GM20000 (cell line): ENCODE results near the gene SLC25A22.

Source experiments
- DNase-seq: peaks from one replicate; pipeline ENCODE4 v3.0.0; 2012; ENCODE audit warnings: low spot score
- TF ChIP-seq, protein P1 (sequence below): IDR thresholded peaks from 2 replicates; pipeline ENCODE4 v1.5.1; 2012; ENCODE audit warnings: mild to moderate bottlenecking, control low read depth; ENCODE audit errors: extremely low read depth, missing control alignments

SLC25A22 gene

DNA sequence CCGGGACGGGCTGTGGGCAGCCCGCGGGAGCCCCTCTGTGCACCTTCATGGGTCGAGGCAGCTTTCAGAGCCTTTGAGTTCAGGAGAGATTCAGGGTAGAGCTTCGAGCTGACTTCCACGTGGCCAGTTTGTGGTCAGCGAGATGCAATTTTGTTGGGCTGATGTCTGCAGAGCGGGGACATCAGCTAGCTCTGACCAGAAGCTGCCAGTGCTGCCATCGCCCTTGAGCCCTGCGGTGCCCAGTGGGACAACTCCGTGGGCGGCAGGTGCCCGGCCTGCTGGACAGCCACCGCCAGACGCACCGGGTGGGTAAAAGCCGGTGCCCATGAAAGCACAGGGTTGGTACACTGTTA is 50.1 kb downstream of the SLC25A22 start:
- TF ChIP-seq, protein P1, sequence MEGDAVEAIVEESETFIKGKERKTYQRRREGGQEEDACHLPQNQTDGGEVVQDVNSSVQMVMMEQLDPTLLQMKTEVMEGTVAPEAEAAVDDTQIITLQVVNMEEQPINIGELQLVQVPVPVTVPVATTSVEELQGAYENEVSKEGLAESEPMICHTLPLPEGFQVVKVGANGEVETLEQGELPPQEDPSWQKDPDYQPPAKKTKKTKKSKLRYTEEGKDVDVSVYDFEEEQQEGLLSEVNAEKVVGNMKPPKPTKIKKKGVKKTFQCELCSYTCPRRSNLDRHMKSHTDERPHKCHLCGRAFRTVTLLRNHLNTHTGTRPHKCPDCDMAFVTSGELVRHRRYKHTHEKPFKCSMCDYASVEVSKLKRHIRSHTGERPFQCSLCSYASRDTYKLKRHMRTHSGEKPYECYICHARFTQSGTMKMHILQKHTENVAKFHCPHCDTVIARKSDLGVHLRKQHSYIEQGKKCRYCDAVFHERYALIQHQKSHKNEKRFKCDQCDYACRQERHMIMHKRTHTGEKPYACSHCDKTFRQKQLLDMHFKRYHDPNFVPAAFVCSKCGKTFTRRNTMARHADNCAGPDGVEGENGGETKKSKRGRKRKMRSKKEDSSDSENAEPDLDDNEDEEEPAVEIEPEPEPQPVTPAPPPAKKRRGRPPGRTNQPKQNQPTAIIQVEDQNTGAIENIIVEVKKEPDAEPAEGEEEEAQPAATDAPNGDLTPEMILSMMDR: no peak
- DNase-seq: peak; percentile 31

DNA sequence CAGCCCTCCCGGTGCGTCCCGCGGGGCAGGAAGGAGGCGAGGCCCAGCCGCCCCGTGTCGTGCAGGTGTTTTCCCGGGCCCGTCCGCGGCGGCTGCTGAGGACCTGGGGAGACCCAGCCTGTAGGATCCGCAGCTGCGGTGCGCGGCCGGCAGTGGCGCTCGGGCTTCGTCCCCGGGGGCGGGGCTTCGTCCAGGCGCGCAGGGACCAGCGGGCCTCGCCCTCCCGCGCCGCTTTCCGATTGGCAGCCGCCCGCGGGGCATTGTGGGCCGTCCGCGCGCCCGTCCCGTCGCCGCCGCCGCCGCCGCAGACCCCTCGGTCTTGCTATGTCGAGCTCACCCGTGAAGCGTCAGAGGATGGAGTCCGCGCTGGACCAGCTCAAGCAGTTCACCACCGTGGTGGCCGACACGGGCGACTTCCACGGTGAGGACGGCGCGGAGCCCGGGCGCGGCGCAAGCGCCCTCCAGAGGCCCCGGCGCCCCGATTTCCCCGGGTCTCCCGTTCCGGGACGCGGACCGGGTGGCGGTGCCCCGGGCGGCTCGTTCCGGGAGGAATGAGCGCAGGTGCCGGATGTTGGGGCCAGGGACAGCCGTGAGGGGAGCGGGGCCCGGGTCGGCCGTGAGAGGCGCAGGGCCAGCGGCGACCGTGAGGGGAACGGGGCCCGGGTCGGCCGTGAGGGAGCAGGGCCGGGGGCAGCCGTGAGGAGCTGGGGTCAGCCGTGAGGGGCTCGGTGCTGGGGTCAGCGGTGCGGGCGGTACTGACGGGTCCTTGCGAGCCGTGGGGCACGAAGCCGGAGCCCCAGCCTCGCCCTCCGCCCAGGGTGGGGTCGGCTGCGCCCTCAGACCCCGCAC is 50.7 kb downstream of the SLC25A22 start, which contains the start of gene TALDO1:
Gene TALDO1, plus strand, starts transcription at position 307 of the 849 bp plus-strand sequence. Its CDS starts 18 bp downstream, at position 325.
- TF ChIP-seq, protein P1: peak; percentile 3
- DNase-seq: peak; percentile 99

DNA sequence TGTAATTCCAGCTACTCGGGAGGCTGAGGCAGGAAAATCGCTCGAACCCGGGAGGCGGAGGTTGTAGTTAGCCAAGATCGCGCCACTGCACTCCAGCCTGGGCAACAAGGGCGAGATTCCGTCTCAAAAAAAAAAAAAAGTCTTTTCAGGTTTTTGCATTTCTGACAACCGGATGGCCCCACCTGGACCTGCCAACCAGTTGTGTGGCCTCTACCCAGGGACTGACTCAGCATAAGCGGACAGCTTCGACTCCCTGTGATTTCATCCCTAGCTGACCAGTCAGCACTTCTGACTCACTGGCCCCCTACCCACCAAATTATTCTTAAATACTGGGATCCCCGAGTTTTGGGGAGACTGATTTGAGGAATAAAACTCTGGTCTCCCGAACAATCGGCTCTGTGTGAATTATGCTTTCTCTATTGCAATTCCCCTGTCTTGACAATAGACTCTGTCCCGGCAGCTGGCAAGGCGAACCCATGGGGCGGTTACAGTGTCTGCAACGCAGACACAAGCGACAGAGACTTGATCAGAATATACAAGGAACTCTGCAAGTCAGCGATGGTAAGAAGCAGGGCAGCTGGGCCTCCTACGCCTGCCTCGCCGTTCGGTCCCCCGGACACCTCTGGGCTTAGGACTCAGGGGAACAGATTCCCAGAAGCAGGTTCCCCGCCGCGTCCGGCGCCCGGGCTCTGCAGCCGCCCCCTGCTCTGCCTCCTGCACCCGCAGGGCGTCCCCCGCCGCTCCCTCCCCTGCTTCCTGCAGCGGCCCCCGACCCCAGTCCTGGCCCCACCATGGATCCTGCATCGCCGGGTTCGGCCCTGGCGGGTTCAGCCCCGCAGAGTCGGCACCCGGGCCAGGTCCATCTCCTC is 51.6 kb downstream of the SLC25A22 start:
- TF ChIP-seq, protein P1: no peak
- no peak for DNase-seq

DNA sequence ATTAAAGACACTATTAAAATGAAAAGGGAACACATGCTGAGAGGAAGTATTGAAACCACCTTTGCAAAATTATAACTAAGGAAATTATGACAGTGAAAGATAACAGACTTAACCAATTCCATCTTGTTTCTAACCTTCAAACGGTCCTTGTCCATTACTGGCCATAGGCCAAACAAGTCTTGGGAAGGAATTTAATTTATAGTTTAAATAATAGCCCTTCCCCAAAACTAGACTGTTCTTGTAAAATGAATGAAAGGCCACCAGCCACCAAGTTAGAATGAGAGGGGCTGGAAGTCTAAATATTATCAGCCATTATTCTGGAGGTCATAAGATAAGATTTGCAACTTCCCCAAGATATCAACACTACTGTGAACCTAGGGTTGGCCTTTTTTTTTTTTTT is 52.7 kb downstream of the SLC25A22 start:
- DNase-seq: no peak

DNA sequence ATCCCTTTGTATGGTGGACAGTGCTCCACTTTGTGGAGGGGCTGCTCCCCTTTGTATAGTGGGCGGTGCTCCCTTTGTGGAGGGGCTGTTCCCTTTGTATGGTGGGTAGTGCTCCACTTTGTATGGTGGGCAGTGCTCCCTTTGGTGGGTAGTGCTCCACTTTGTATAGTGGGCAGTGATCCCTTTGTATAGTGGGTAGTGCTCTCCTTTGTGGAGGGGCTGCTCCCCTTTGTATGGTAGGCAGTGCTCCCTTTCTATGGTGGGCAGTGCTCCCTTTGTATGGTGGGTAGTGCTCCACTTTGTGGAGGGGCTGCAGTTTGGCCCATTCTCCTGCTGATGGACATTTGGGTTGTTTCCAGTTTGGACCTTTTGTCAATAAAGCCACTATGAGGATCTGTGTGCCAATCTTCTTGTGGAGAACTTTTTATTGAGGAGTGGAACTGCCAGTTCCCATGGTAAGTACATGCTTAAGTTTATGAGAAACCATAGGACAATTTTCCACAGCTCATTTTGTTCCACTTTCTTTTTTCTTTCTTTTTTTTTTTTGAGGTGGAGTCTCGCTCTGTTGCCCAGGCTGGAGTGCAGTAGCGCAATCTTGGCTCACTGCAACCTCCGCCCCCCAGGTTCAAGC is 55.4 kb downstream of the SLC25A22 start:
- TF ChIP-seq, protein P1: no peak
- no peak for DNase-seq

More for the DNA sequence above, 52.7 kb downstream of the SLC25A22 start:
- TF ChIP-seq, protein P1: no peak

DNA sequence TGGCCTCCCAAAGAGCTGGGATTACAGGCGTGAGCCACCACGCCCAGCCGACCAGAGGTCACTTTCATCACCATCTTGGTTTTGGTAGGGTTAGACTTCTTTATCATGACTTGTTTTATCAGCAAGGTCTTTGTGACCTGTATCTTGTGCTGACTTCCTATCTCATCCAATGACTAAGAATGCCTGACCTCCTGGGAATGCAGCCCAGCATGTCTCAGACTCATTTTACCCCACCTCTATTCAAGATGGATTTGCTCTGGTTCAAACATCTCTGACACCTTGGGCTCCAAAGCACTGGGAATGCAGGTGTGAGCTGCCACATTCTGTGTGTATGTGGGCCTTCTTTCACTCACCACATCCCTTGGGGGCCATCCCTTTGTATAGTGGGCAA is 55.9 kb downstream of the SLC25A22 start:
- no peak for DNase-seq
- TF ChIP-seq, protein P1: no peak
